Myocyte (in vitro differentiated cells): Measurements from ENCODE around the gene TMEM144. TPM values are rescaled to one million over a fixed set of nuclear protein-coding genes. Genes with fewer than 3 reads are reported as not detected.

ENCODE experiments used
- DNase-seq: peaks from one replicate; pipeline ENCODE4 v3.0.0-alpha.2; 2012; ENCODE audit warnings: low read depth
- total RNA-seq: library from RNA; depleted of rRNA; stranded (reverse); fragments of >200 nt; gene quantifications from 2 replicates; pipeline ENCODE4 v1.2.3, GENCODE V29; 2014

Gene TMEM144
- total RNA-seq, 1 donor from 2014 or later = 11.7 TPM

DNA sequence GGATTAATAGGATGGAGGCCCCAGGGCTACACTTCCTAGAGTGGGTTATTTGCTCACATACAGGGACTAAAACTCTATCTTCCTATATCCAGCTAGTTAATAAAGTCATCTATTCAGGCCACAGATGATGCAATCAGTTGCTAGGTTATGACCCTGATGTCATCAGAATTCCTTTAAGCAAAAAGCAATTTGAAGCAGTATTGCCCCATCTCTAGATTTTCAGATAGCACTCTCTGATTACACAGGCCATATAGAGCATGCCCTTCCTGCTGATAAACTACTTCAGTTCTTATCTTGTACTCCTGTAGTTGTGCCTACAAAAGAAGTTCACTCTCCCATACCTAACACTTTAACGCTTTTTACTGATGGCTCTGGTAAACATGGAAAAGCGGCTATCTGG is 84.8 kb downstream of the TMEM144 start:
- DNase-seq = no peak

GRCh38 chr4:158297866-158298265 is 87.6 kb downstream of the TMEM144 start:
- DNase-seq = no peak

- no peak for DNase-seq
Measured at GRCh38 chr4:158299459-158300007, 89.2 kb downstream of the TMEM144 start.

GRCh38 chr4:158300012-158300411 is 89.7 kb downstream of the TMEM144 start:
- DNase-seq = no peak

- peak; percentile 27 for DNase-seq
Measured at GRCh38 chr4:158302076-158302866, 92.0 kb downstream of the TMEM144 start.

GRCh38 chr4:158304694-158305093 is 94.4 kb downstream of the TMEM144 start:
- no peak for DNase-seq

Other genes with a start within 250 kb of the TMEM144 start
- gene GASK1B, start 37.5 kb upstream of the TMEM144 start, total RNA-seq = 75.9 and 106 TPM in 2 replicates